Muscle layer of duodenum (tissue), 2 donors: Measurements from ENCODE around the gene STPG1.

Experiments
- H3K27ac ChIP-seq: one replicate; pipeline ENCODE4 v1.7.0; 2013; ENCODE audit warnings: mild to moderate bottlenecking, low read length
- H3K27me3 ChIP-seq: one replicate; pipeline ENCODE4 v1.7.0; 2013; ENCODE audit warnings: low read depth, mild to moderate bottlenecking, control low read depth, low read length
- H3K36me3 ChIP-seq, 2 donors: one replicate each; pipeline ENCODE4 v1.7.0; 2013; ENCODE audit warnings: low read length in 2 of 2, control low read depth in 1 of 2, mild to moderate bottlenecking in 1 of 2; ENCODE audit not compliant: insufficient read depth in 2 of 2, control insufficient read depth in 1 of 2
- H3K4me1 ChIP-seq, 2 donors: one replicate each; pipeline ENCODE4 v1.7.0; 2013; ENCODE audit warnings: low read length in 2 of 2, mild to moderate bottlenecking in 2 of 2, control low read depth in 1 of 2, moderate library complexity in 1 of 2; ENCODE audit not compliant: insufficient read depth in 2 of 2, control insufficient read depth in 1 of 2
- H3K4me3 ChIP-seq, 2 donors: one replicate each; pipeline ENCODE4 v1.7.0; 2013; ENCODE audit warnings: low read length in 2 of 2, low read depth in 1 of 2, mild to moderate bottlenecking in 1 of 2
- H3K9me3 ChIP-seq, 2 donors: one replicate each; pipeline ENCODE4 v1.7.0; 2013; ENCODE audit warnings: low read length in 2 of 2, control low read depth in 1 of 2, mild to moderate bottlenecking in 1 of 2; ENCODE audit not compliant: control insufficient read depth in 1 of 2
- donor health status: healthy.

STPG1 gene

GRCh38 chr1:24425441-24425840, 11.9 kb upstream of the STPG1 start:
- H3K27me3 ChIP-seq = no peaks in the 10 kb centered on the region
- no peaks in the 10 kb centered on the region for H3K9me3 ChIP-seq
- no peak overlapping the region for H3K27ac ChIP-seq
- H3K4me1 ChIP-seq = no peaks in the 10 kb centered on the region
- H3K36me3 ChIP-seq = peaks cover 11 to 21% of the 10 kb centered on the region in 2 donors
- H3K4me3 ChIP-seq = no peak overlapping the region

GRCh38 chr1:24424990-24425389, 11.4 kb upstream of the STPG1 start:
- H3K36me3 ChIP-seq = peaks cover 11 to 21% of the 10 kb centered on the region in 2 donors
- no peaks in the 10 kb centered on the region for H3K9me3 ChIP-seq
- no peaks in the 10 kb centered on the region for H3K27me3 ChIP-seq
- H3K4me3 ChIP-seq = no peak overlapping the region
- H3K4me1 ChIP-seq = no peaks in the 10 kb centered on the region
- H3K27ac ChIP-seq = no peak overlapping the region

- no peak overlapping the region for H3K4me3 ChIP-seq
- no peaks in the 10 kb centered on the region for H3K9me3 ChIP-seq
- no peaks in the 10 kb centered on the region for H3K27me3 ChIP-seq
- H3K4me1 ChIP-seq = no peaks in the 10 kb centered on the region
- no peak overlapping the region for H3K27ac ChIP-seq
- H3K36me3 ChIP-seq = peaks cover 11 to 21% of the 10 kb centered on the region in 2 donors
Measured at GRCh38 chr1:24424207-24424606, 10.6 kb upstream of the STPG1 start.

DNA sequence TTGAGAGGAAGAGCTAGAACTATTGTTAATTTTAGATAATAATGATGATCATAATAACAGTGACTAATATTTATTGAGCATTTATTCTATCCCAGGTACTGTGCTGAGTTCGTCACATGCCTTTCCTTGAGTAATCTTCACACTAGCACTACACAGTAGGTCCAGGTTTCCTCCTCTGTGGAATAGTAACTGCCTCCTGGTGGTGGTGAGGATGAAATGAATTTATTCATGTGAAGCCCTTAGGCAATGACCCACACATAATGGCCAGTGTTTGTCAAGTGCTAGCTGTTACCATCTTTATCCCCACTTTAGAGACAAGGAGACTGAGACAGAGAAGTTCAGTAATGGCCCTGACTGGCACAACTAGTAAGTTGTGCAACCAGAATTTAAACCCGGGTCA, 7.9 kb upstream of the STPG1 start:
- Histone ChIP-seq H3K27ac (no peak overlapping the region), H3K4me1 (peaks cover 5 to 7% of the 10 kb centered on the region in 2 donors), H3K4me3 (no peak overlapping the region), H3K36me3 (peaks cover 11 to 24% of the 10 kb centered on the region in 2 donors), H3K27me3 (no peaks in the 10 kb centered on the region), H3K9me3 (no peaks in the 10 kb centered on the region)

DNA sequence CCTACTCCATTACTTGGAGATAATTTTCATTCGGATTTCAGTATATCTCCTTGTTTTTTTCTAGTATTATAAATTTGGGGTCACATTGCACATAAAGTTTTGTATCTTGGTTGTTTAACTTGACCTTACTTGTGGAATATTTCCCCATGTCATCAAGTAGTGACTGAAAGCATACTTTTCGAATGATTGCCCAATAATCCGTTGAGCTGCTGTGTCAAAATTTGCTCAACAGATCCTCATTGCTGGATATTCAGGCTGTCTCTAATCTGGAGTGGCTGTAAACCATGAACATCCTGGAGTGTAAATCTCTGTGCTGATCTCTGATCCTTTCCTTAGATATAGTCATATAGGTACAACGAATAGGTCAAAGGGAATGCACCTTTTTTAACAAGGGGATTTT, 7.0 kb upstream of the STPG1 start:
- Histone ChIP-seq H3K9me3 (no peaks in the 10 kb centered on the region), H3K36me3 (peaks cover 11 to 25% of the 10 kb centered on the region in 2 donors), H3K27me3 (no peaks in the 10 kb centered on the region), H3K4me3 (no peak overlapping the region), H3K4me1 (peaks cover 5 to 11% of the 10 kb centered on the region in 2 donors), H3K27ac (no peak overlapping the region)

GRCh38 chr1:24418898-24419628, 5.5 kb upstream of the STPG1 start:
- H3K27me3 ChIP-seq = no peaks in the 10 kb centered on the region
- H3K27ac ChIP-seq = peak overlapping the region; percentile 7
- H3K36me3 ChIP-seq = peaks cover 11 to 25% of the 10 kb centered on the region in 2 donors
- no peak overlapping the region for H3K4me3 ChIP-seq
- peaks cover 5 to 11% of the 10 kb centered on the region in 2 donors for H3K4me1 ChIP-seq
- H3K9me3 ChIP-seq = no peaks in the 10 kb centered on the region

GRCh38 chr1:24417681-24418080, 4.1 kb upstream of the STPG1 start:
- peak overlapping the region; percentile 57 for H3K27ac ChIP-seq
- H3K36me3 ChIP-seq = peaks cover 9 to 20% of the 10 kb centered on the region in 2 donors
- H3K9me3 ChIP-seq = no peaks in the 10 kb centered on the region
- peaks cover 5 to 14% of the 10 kb centered on the region in 2 donors for H3K4me1 ChIP-seq
- H3K4me3 ChIP-seq = peak overlapping the region; percentile 13 to 95
- H3K27me3 ChIP-seq = no peaks in the 10 kb centered on the region

DNA sequence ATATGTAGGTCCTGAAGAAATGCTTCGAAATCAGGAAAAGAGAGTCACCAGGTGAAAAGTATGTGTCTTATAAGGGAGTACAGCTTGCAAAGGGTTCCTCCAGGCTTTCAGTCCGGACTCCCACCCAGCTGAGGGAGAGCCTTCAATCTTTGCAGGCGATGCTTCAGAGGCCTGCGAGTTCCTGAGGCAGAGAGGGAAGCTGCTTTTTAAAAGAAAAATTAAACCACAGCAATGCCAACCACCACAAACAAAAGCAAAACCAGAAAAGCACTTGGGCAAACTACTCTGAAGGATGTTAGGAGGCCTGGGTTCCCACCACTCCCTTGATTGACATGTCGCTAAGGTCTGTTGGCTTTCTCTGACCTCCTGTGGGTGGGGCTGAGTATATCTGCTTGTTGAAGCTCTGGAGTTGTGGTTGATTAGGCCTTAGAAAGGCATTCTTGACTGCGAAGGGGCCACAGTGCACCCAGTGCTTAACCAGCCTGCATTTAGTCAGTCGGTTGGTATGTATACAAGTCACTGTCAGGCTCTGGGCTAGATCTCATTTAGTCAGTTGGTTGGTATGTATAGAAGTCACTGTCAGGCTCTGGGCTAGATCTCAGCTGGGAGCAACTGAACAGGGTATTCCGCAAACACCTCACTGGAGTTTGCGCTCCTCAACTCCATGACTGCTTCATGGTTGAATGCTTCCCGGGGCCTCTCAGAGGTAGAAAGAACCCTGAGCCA, 3.2 kb upstream of the STPG1 start:
- Histone ChIP-seq H3K27ac (peak overlapping the region; percentile 70), H3K4me1 (peaks cover 5 to 15% of the 10 kb centered on the region in 2 donors), H3K9me3 (no peaks in the 10 kb centered on the region), H3K27me3 (no peaks in the 10 kb centered on the region), H3K36me3 (peaks cover under 1 to 12% of the 10 kb centered on the region in 2 donors), H3K4me3 (peak overlapping the region; percentile 87 to 95)

GRCh38 chr1:24415910-24416665, 2.5 kb upstream of the STPG1 start:
- peaks cover 5 to 15% of the 10 kb centered on the region in 2 donors for H3K4me1 ChIP-seq
- no peaks in the 10 kb centered on the region for H3K9me3 ChIP-seq
- H3K27me3 ChIP-seq = no peaks in the 10 kb centered on the region
- H3K27ac ChIP-seq = peak overlapping the region; percentile 70
- peaks cover 0 to 4% of the 10 kb centered on the region in 2 donors for H3K36me3 ChIP-seq
- H3K4me3 ChIP-seq = peak overlapping the region; percentile 87 to 95

- peaks cover 0 to 4% of the 10 kb centered on the region in 2 donors for H3K36me3 ChIP-seq
- no peaks in the 10 kb centered on the region for H3K9me3 ChIP-seq
- peak within 1 kb of the TSS; percentile 87 to 95 for H3K4me3 ChIP-seq
- no peaks in the 10 kb centered on the region for H3K27me3 ChIP-seq
- peaks cover 5 to 15% of the 10 kb centered on the region in 2 donors for H3K4me1 ChIP-seq
- peak within 1 kb of the TSS; percentile 70 for H3K27ac ChIP-seq
Measured at GRCh38 chr1:24415334-24415909, 1.8 kb upstream of the STPG1 start, which contains the start of gene NIPAL3. TSS of gene NIPAL3 (plus strand) at chr1:24415802. CDS start at chr1:24419548, 3,746 bp downstream.
